ENCODE measurements around the gene PLXNA2. TPM values are rescaled to one million over a fixed set of nuclear protein-coding genes. Genes with fewer than 3 reads are reported as not detected.

Gene PLXNA2
- total RNA-seq, 1 experiment from 2014 or later, result 10.2 TPM

- Histone ChIP-seq H3K27ac (no peak overlapping the region), H2AFZ (no peak overlapping the region), H3K9me2 (ENCODE audit: insufficient read depth) (no peaks in the 10 kb centered on the region), H3K4me1 (replicated peaks; ENCODE audit: insufficient read depth) (peaks cover 3% of the 10 kb centered on the region), H3K27me3 (ENCODE audit: insufficient read depth, low read depth) (no peaks in the 10 kb centered on the region), H3K9me3 (ENCODE audit: insufficient read depth, low read depth) (no peaks in the 10 kb centered on the region), H3F3A (ENCODE audit: insufficient read depth, low read depth) (no peaks in the 10 kb centered on the region), H3K36me3 (ENCODE audit: low read depth) (peaks cover 5% of the 10 kb centered on the region; the same call in 1 of the 2 replicates), H3K79me2 (ENCODE audit: low read depth) (0 out of 2 replicates have a peak, but pooled peaks cover 3% of the 10 kb centered on the region), H3K4me2 (no peak overlapping the region), H3K4me3 (no peak overlapping the region), H4K20me1 (ENCODE audit: insufficient read depth) (no peaks in the 10 kb centered on the region)
- ChIA-PET CTCF (no interaction called here), POLR2A (ENCODE audit: unreplicated experiment) (no interaction called here)
- no peak for DNase-seq
- BruUV-seq (replicated peaks), result no TSS peak
- intact Hi-C loops (cut with micrococcal nuclease; ENCODE audit: unreplicated experiment), result no loop called here
- TF ChIP-seq EZH2 (IDR thresholded peaks at IDR 0.05; ENCODE audit: low read depth) (no peak), CTCF (conservative IDR thresholded peaks at IDR 0.05) (no peak)
These were observed 49.2 kb downstream of the PLXNA2 start for GRCh38 chr1:208194944-208195343.

GRCh38 chr1:208192995-208193394 is 51.2 kb downstream of the PLXNA2 start:
- Histone ChIP-seq H3K27me3 (ENCODE audit: insufficient read depth, low read depth) (no peaks in the 10 kb centered on the region), H3K79me2 (ENCODE audit: low read depth) (0 out of 2 replicates have a peak, but pooled peaks cover 3% of the 10 kb centered on the region), H3K9me3 (ENCODE audit: insufficient read depth, low read depth) (no peaks in the 10 kb centered on the region), H3K4me3 (no peak overlapping the region), H2AFZ (no peak overlapping the region), H3K4me2 (no peak overlapping the region), H3K36me3 (ENCODE audit: low read depth) (peaks cover 5% of the 10 kb centered on the region; the same call in 1 of the 2 replicates), H3K9me2 (ENCODE audit: insufficient read depth) (no peaks in the 10 kb centered on the region), H4K20me1 (ENCODE audit: insufficient read depth) (no peaks in the 10 kb centered on the region), H3K27ac (no peak overlapping the region), H3K4me1 (replicated peaks; ENCODE audit: insufficient read depth) (peaks cover 16% of the 10 kb centered on the region), H3F3A (ENCODE audit: insufficient read depth, low read depth) (peaks cover 8% of the 10 kb centered on the region; the same call in 1 of the 2 replicates)
- no TSS peak for BruUV-seq (replicated peaks)
- CTCF ChIA-PET, result no interaction called here
- no peak for DNase-seq
- intact Hi-C loops (cut with micrococcal nuclease; ENCODE audit: unreplicated experiment), result no loop called here
- no peak for TF ChIP-seq CTCF (conservative IDR thresholded peaks at IDR 0.05)
- TF ChIP-seq EZH2 (IDR thresholded peaks at IDR 0.05; ENCODE audit: low read depth), result no peak
- POLR2A ChIA-PET (ENCODE audit: unreplicated experiment), result no interaction called here

- ChIA-PET POLR2A (ENCODE audit: unreplicated experiment) (interaction anchor here (0.5 kb wide), 1 partner anchor 12 kb away, joined by 4 read pairs; no protein-coding TSS in a partner anchor), CTCF (no interaction called here)
- Histone ChIP-seq H3K27ac (no peak overlapping the region), H3K4me3 (no peak overlapping the region), H4K20me1 (ENCODE audit: insufficient read depth) (no peaks in the 10 kb centered on the region), H3F3A (ENCODE audit: insufficient read depth, low read depth) (peaks cover 11% of the 10 kb centered on the region; the same call in 1 of the 2 replicates), H3K9me3 (ENCODE audit: insufficient read depth, low read depth) (no peaks in the 10 kb centered on the region), H3K79me2 (ENCODE audit: low read depth) (peaks cover 10% of the 10 kb centered on the region; the same call in 1 of the 2 replicates), H3K4me1 (replicated peaks; ENCODE audit: insufficient read depth) (peaks cover 32% of the 10 kb centered on the region), H3K27me3 (ENCODE audit: insufficient read depth, low read depth) (no peaks in the 10 kb centered on the region), H3K9me2 (ENCODE audit: insufficient read depth) (no peaks in the 10 kb centered on the region), H3K36me3 (ENCODE audit: low read depth) (no peaks in the 10 kb centered on the region), H3K4me2 (no peak overlapping the region), H2AFZ (no peak overlapping the region)
- DNase-seq, result no peak
- intact Hi-C loops (cut with micrococcal nuclease; ENCODE audit: unreplicated experiment), result no loop called here
- BruUV-seq (replicated peaks), result no TSS peak
- TF ChIP-seq CTCF (conservative IDR thresholded peaks at IDR 0.05) (no peak), EZH2 (IDR thresholded peaks at IDR 0.05; ENCODE audit: low read depth) (no peak)
These were observed 53.4 kb downstream of the PLXNA2 start for GRCh38 chr1:208190784-208191183.

Measured in PC-9 (cell line).